COR-L47 (cell line): ENCODE results near the gene SDC4.

Experiments used
- DNase-seq: peaks from one replicate; lab custom pipeline; 2025; lab: John Stamatoyannopoulos, UW

The SDC4 gene

GRCh38 chr20:45294659-45295058 is 53.6 kb downstream of the SDC4 start:
- no peak for DNase-seq

GRCh38 chr20:45294003-45294368 is 54.2 kb downstream of the SDC4 start:
- DNase-seq: no peak

- DNase-seq: peak; percentile 81
Observed at GRCh38 chr20:45293041-45294002, 54.9 kb downstream of the SDC4 start.

- DNase-seq: no peak
Observed at GRCh38 chr20:45292343-45292742, 55.9 kb downstream of the SDC4 start.

- DNase-seq: no peak
Observed at GRCh38 chr20:45291526-45291925, 56.7 kb downstream of the SDC4 start.

GRCh38 chr20:45290677-45291355 is 57.4 kb downstream of the SDC4 start:
- DNase-seq: peak; percentile 68

- DNase-seq: no peak
Observed at GRCh38 chr20:45289942-45290676, 58.1 kb downstream of the SDC4 start.

- no peak for DNase-seq
Observed at GRCh38 chr20:45288860-45289259, 59.4 kb downstream of the SDC4 start.

GRCh38 chr20:45288376-45288775 is 59.8 kb downstream of the SDC4 start:
- no peak for DNase-seq

- DNase-seq: no peak
Observed at GRCh38 chr20:45283551-45284057, 64.6 kb downstream of the SDC4 start.

- no peak for DNase-seq
Observed at GRCh38 chr20:45282700-45283550, 65.3 kb downstream of the SDC4 start.

GRCh38 chr20:45279992-45280391 is 68.2 kb downstream of the SDC4 start:
- DNase-seq: no peak

GRCh38 chr20:45275338-45275737 is 72.9 kb downstream of the SDC4 start:
- no peak for DNase-seq
